ENCODE data around the gene ADAMTSL3.

Gene ADAMTSL3

DNA sequence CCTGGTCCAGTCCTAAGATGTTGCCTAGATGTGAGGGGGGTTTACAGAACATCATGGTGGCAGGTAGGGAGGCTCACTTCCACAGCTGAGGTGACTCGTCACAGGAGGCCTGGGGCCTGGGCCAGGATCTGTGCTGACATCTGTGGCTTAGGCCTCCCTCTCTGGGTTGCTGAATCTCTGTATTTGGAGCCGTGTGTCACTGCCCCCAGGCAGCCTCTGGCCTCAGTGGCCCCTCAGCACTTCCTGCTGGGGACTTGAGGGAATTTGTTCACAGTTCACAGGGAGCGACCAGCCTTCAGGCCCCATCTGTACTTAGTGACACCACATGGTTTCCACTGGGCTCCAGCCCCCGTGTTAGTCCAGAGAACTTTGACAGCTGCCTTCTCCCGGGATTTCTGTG is 41.7 kb upstream of the ADAMTSL3 start:
- no peak overlapping the region for H3K4me2 ChIP-seq (ENCODE audit: low read depth, low read length, poor library complexity, severe bottlenecking)
- TF ChIP-seq, protein P1, sequence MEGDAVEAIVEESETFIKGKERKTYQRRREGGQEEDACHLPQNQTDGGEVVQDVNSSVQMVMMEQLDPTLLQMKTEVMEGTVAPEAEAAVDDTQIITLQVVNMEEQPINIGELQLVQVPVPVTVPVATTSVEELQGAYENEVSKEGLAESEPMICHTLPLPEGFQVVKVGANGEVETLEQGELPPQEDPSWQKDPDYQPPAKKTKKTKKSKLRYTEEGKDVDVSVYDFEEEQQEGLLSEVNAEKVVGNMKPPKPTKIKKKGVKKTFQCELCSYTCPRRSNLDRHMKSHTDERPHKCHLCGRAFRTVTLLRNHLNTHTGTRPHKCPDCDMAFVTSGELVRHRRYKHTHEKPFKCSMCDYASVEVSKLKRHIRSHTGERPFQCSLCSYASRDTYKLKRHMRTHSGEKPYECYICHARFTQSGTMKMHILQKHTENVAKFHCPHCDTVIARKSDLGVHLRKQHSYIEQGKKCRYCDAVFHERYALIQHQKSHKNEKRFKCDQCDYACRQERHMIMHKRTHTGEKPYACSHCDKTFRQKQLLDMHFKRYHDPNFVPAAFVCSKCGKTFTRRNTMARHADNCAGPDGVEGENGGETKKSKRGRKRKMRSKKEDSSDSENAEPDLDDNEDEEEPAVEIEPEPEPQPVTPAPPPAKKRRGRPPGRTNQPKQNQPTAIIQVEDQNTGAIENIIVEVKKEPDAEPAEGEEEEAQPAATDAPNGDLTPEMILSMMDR (IDR thresholded peaks at IDR 0.05; ENCODE audit: insufficient read depth, low read length, poor library complexity, severe bottlenecking) = no peak
- TF ChIP-seq EZH2phosphoT487 (conservative IDR thresholded peaks at IDR 0.05; ENCODE audit: low read length) = no peak
- no peaks in the 10 kb centered on the region for H3K9me2 ChIP-seq (replicated peaks; ENCODE audit: insufficient read depth, low read length)
- H3K27me3 ChIP-seq (ENCODE audit: low read length) = no peaks in the 10 kb centered on the region; the same call in 1 of the 2 replicates
- H3K9me3 ChIP-seq (ENCODE audit: insufficient read depth, low read length) = no peaks in the 10 kb centered on the region
- H4K20me1 ChIP-seq (ENCODE audit: low read depth, low read length) = no peaks in the 10 kb centered on the region
- no peak overlapping the region for H3K4me3 ChIP-seq (ENCODE audit: insufficient read depth, low read length, poor library complexity, severe bottlenecking)
- H3K79me2 ChIP-seq (ENCODE audit: insufficient read depth, low read length) = no peaks in the 10 kb centered on the region
- H2AFZ ChIP-seq (ENCODE audit: low read depth, low read length, severe bottlenecking) = no peak overlapping the region
- no peak overlapping the region for H3K27ac ChIP-seq (ENCODE audit: low read depth, low read length)
- no peak overlapping the region for H3K9ac ChIP-seq (ENCODE audit: low read length)
- H3F3A ChIP-seq (ENCODE audit: insufficient read depth) = no peaks in the 10 kb centered on the region
- no peaks in the 10 kb centered on the region for H3K36me3 ChIP-seq (ENCODE audit: low read length)

DNA sequence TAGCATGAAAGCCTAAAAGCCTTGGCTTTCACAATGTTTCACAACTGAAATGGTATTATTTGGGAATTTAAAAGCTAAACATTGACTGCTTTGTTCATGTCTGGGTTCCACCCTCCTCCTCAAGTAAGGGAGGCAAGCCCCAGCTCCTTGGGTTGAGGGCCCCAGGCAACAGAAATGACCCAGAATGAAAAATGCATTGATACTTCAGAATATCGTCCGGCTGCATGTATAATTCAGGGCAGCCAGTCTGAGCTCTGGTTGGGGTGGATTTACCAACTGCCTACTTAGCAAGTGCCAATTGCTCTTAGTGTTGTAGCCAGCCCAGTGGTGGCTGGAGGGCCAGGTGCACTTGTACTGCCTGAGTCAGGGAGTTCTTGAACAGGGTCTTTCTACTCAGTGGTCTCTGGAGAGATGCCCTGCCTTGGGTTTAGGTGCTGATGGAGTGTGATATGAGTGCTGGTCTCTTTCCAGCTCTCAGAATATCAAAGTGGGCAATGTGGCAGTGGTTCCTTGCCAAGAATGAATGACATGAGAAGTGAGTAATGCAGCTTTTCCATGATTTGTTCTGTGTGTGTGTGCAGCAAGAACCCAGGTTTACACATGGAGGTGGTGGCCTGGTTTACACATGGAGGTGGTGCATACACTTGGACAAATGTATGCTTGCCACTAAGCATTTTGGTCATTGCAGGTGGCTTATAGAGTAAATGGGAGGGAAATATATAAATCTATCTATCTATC is 40.9 kb upstream of the ADAMTSL3 start:
- H3K9ac ChIP-seq (ENCODE audit: low read length) = no peak overlapping the region
- no peaks in the 10 kb centered on the region for H3F3A ChIP-seq (ENCODE audit: insufficient read depth)
- H3K79me2 ChIP-seq (ENCODE audit: insufficient read depth, low read length) = no peaks in the 10 kb centered on the region
- no peaks in the 10 kb centered on the region for H3K9me2 ChIP-seq (replicated peaks; ENCODE audit: insufficient read depth, low read length)
- H3K27me3 ChIP-seq (ENCODE audit: low read length) = no peaks in the 10 kb centered on the region; the same call in 1 of the 2 replicates
- TF ChIP-seq, protein P1 (IDR thresholded peaks at IDR 0.05; ENCODE audit: insufficient read depth, low read length, poor library complexity, severe bottlenecking) = no peak
- TF ChIP-seq EZH2phosphoT487 (conservative IDR thresholded peaks at IDR 0.05; ENCODE audit: low read length) = no peak
- H3K4me3 ChIP-seq (ENCODE audit: insufficient read depth, low read length, poor library complexity, severe bottlenecking) = no peak overlapping the region
- no peaks in the 10 kb centered on the region for H3K36me3 ChIP-seq (ENCODE audit: low read length)
- no peaks in the 10 kb centered on the region for H4K20me1 ChIP-seq (ENCODE audit: low read depth, low read length)
- H3K27ac ChIP-seq (ENCODE audit: low read depth, low read length) = no peak overlapping the region
- H3K4me2 ChIP-seq (ENCODE audit: low read depth, low read length, poor library complexity, severe bottlenecking) = no peak overlapping the region
- H2AFZ ChIP-seq (ENCODE audit: low read depth, low read length, severe bottlenecking) = no peak overlapping the region
- H3K9me3 ChIP-seq (ENCODE audit: insufficient read depth, low read length) = no peaks in the 10 kb centered on the region

DNA sequence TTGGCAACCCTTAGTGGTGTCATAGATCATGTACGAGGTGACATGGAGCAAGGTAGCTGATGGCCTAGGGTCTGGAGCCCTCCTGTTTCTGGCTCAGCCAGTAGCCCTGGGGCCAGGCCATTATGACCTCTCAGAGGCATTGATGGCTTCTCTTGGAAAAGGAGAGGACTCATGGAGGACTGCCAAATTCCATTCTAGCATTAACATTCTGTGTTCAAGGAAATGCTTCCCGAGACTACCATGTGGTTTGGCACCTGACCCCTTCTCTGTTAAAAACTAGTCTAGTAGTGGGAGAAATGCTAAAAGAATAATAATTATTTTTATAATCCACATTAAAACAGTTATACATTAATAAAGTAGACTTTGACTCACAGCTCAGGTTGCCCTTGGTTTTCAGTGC is 40.2 kb upstream of the ADAMTSL3 start:
- H3K36me3 ChIP-seq (ENCODE audit: low read length) = no peaks in the 10 kb centered on the region
- no peak overlapping the region for H3K4me3 ChIP-seq (ENCODE audit: insufficient read depth, low read length, poor library complexity, severe bottlenecking)
- no peaks in the 10 kb centered on the region for H3K79me2 ChIP-seq (ENCODE audit: insufficient read depth, low read length)
- no peak overlapping the region for H3K4me2 ChIP-seq (ENCODE audit: low read depth, low read length, poor library complexity, severe bottlenecking)
- no peaks in the 10 kb centered on the region for H3K9me2 ChIP-seq (replicated peaks; ENCODE audit: insufficient read depth, low read length)
- no peak overlapping the region for H3K9ac ChIP-seq (ENCODE audit: low read length)
- no peaks in the 10 kb centered on the region for H3F3A ChIP-seq (ENCODE audit: insufficient read depth)
- TF ChIP-seq, protein P1 (IDR thresholded peaks at IDR 0.05; ENCODE audit: insufficient read depth, low read length, poor library complexity, severe bottlenecking) = no peak
- no peak for TF ChIP-seq EZH2phosphoT487 (conservative IDR thresholded peaks at IDR 0.05; ENCODE audit: low read length)
- no peak overlapping the region for H2AFZ ChIP-seq (ENCODE audit: low read depth, low read length, severe bottlenecking)
- H3K9me3 ChIP-seq (ENCODE audit: insufficient read depth, low read length) = no peaks in the 10 kb centered on the region
- no peaks in the 10 kb centered on the region for H4K20me1 ChIP-seq (ENCODE audit: low read depth, low read length)
- H3K27me3 ChIP-seq (ENCODE audit: low read length) = no peaks in the 10 kb centered on the region; the same call in 1 of the 2 replicates
- no peak overlapping the region for H3K27ac ChIP-seq (ENCODE audit: low read depth, low read length)

Measured in SU-DHL-6 (cell line).